NCI-H1092 treated with DMSO at 0.1 percent for 48 hours (cell line): Measurements from ENCODE around the gene MED27.
A peak's percentile ranks its signal among the peaks of the same experiment; 100 is the strongest.

Experiments
- DNase-seq: peaks from one replicate; lab custom pipeline; 2025; lab: John Stamatoyannopoulos, UW

Gene MED27, protein sequence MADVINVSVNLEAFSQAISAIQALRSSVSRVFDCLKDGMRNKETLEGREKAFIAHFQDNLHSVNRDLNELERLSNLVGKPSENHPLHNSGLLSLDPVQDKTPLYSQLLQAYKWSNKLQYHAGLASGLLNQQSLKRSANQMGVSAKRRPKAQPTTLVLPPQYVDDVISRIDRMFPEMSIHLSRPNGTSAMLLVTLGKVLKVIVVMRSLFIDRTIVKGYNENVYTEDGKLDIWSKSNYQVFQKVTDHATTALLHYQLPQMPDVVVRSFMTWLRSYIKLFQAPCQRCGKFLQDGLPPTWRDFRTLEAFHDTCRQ

DNA sequence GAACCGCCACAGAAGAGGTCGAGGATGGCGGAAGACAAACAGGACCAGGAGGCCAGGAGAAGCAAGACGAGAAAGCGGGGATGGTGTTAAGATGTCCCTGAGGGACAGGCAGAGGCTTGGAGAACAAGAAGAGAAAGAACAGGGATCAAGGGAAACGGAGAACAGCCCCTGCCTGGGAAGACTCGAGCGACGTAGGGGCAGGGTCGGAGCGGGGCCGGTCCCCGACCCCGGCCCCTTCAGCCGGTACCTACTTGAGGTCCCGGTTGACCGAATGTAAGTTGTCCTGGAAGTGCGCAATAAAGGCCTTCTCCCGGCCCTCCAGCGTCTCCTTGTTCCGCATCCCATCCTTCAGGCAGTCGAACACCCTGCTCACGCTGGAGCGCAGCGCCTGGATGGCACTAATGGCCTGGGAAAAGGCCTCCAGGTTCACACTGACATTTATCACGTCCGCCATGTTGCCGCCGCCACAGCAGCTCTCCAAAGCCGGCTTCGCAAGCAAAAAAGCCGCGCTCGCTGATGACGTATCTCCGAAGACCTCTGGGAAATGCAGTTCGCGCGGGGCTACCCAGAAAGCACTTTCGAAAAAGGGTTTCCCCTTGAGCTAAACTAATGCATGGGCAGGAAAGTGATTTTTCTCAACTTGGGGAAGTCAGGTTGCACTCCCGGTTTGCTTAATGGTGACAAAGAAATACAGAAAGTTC lies at the start of gene MED27:
Gene MED27 (minus strand): TSS at position 477 of the 701 bp plus-strand sequence. CDS start 23 bp downstream, at position 454.
- peak; percentile 85 for DNase-seq

GRCh38 chr9:132127888-132128534 lies 48.3 kb upstream of the MED27 start:
- no peak for DNase-seq

GRCh38 chr9:132126680-132127236 lies 47.1 kb upstream of the MED27 start:
- no peak for DNase-seq

- no peak for DNase-seq
Measured at GRCh38 chr9:132125944-132126679, 46.4 kb upstream of the MED27 start.

DNA sequence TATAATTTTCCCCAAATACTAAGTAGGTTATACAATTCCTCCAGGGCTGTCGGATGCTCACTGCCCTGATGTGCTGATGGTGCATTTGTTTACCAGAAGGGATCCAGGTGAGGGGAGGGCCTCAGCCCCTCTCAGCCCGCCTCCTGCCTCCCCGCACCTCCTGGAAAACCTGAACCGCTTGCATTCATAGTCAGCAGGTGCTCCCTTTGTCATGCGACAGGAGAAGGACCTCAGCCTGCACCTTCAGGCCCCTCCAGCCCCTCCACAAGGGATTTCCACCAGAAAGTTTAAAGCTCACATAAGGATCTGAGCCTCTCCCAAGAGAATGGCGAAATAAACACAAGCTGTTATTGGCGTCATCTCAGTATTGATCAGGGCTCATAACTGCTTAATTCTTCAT lies 45.7 kb upstream of the MED27 start:
- DNase-seq = no peak

DNA sequence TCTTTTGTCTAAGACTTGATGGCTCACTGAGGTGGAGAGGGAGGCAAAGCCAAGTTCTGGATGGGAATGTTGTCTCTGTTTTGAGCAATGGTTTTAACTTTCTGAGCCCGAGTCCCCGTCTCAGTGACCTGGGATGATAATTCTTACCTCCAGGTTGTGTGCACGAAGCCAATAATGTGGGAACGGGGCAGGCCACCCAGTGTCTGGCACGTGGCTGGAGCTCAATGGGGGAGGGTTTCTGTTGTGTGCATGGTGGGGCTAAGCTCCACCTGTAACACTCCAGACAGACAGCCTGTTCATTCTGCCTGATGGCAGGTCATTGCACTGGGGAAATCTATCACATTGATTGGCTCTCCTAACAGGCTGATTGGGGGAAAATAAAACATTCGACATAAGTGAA lies 45.1 kb upstream of the MED27 start:
- no peak for DNase-seq

DNA sequence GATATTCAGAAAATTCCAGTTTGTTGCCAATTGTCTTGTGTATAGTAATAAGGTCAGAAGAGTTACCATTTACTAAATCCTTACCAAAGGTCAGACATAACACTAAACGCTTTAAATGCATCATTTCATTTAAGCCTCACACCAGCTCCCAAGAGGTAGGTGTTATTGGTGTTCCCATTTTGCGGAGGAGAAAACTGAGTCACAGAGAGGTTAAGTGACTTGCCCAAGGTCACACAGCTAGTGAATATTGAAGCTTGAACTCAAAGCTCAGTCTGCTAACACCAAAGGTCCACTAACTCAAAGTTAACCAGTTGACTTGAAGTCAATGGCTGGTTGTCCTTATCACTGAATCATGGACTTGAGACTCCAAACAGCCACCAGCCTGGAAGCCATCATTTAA lies 41.4 kb upstream of the MED27 start:
- no peak for DNase-seq

DNA sequence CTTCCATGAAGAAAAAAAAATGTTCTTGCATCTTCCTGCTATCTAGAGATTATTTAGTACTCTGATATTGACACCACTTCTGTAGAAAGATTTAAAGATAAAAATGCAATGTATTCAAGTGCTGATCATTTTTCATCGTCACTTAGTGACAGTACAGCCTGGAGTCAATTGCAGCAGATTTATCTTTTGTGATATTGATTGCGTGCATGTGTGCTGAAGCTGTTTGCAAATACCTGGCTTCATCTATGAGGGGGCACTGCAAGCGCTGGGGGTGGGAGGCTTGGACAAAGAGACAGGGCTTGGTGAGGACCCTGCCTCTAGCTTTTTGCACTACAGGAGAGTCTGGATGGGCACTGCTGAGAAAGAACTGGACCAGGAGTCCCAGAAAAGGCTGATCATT lies 38.0 kb upstream of the MED27 start:
- no peak for DNase-seq

GRCh38 chr9:132116583-132116982 lies 36.9 kb upstream of the MED27 start:
- DNase-seq = no peak

DNA sequence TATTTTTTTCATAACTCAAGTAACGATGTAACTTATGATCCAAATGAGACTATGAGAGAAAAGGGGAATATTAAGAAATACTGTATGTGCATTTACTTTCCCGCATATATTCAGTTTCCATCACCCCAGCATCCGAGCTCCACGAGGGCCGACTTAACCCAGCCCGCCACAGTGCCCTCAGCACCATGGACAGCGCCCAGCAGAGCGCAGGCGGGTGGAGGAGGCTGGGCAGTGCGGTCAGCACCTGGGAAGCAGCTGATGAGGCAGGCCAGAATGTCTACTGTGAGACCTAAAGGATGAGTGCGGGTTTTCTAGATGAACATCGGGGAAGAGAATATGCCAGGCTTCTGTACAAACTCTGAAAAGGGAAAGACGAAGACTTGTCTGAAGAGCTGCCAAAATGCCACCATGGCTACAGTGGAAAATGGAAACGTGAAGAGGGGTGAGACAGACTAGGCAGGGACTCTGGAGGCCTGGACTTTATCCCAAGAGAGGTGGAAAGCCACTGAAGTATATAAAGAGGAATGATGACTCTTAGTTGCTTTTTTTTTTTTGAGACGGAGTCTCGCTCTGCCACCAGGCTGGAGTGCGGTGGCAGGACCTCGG lies 34.5 kb upstream of the MED27 start:
- DNase-seq = no peak

- DNase-seq = no peak
Measured at GRCh38 chr9:132109291-132109690, 29.6 kb upstream of the MED27 start.

- no peak for DNase-seq
Measured at GRCh38 chr9:132108728-132109127, 29.1 kb upstream of the MED27 start.

GRCh38 chr9:132099741-132100407 lies 20.2 kb upstream of the MED27 start:
- no peak for DNase-seq

DNA sequence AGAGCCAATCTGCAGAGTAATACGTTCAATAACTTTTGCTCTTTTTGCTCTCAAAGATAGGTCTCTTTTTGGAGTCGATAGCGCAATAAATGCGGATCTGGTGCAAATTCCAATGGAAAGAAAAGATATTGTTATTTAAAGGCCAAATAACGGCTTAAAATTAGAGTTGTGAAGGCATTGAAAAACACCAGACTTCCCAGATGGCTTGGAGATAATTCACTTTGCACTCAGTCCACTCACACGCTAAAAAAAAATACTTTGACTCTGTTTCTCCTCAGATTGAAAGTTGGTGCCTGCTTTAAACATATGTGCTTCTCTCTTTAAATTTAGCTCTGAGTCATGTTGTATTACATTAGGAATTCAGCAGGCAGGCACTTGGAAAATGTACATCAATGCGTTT lies 19.5 kb upstream of the MED27 start:
- no peak for DNase-seq

- no peak for DNase-seq
Measured at GRCh38 chr9:132094314-132094791, 14.7 kb upstream of the MED27 start.

- no peak for DNase-seq
Measured at GRCh38 chr9:132090771-132091170, 11.1 kb upstream of the MED27 start.

- no peak for DNase-seq
Measured at GRCh38 chr9:132087438-132088030, 7.9 kb upstream of the MED27 start.

DNA sequence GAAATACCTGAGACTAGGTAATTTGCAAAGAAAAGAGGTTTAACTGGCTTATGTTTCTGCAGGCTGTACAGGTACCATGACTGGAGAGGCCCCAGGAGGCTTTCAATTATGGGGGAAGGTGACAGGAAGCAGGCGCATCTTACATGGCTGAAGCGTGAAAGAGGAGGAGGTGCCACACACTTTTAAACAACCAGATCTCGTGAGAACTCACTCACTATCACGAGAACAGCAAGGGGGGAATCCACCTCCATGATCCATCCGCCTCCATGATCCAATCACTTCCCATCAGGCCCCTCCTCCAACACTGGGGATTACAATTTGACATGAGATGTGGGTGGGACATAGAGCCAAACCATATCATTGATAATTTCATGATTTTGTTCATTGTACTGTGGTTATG lies 2.5 kb upstream of the MED27 start:
- DNase-seq = no peak

- no peak for DNase-seq
Measured at GRCh38 chr9:132078699-132079356, 839 bp downstream of the MED27 start.
